KOPT-K1 (cell line): ENCODE measurements around the gene SP4.
"Not testable (repeated sequence)": the region's sequence is repeated elsewhere in the genome, so short reads cannot be mapped to it uniquely, and the experiment has no call there.

Experiments used
- H3K27ac ChIP-seq: fragments of 200-600 bp; sonication (generic); 2 replicates; pipeline ENCODE4 v1.5.1; 2016; ENCODE audit warnings: antibody characterized with exemption, mild to moderate bottlenecking, low read depth, low read length; ENCODE audit not compliant: poor library complexity, severe bottlenecking
- H3K36me3 ChIP-seq: fragments of 200-600 bp; sonication (generic); 2 replicates; pipeline ENCODE4 v1.5.1; 2017; ENCODE audit warnings: antibody characterized with exemption, mild to moderate bottlenecking, low read length, moderate library complexity; ENCODE audit not compliant: insufficient read depth
- H3K9me3 ChIP-seq: fragments of 200-600 bp; sonication (generic); 2 replicates; pipeline ENCODE4 v1.5.1; 2017; ENCODE audit warnings: antibody characterized with exemption, low read length, mild to moderate bottlenecking; ENCODE audit not compliant: insufficient read depth, poor library complexity, severe bottlenecking

SP4 gene

DNA sequence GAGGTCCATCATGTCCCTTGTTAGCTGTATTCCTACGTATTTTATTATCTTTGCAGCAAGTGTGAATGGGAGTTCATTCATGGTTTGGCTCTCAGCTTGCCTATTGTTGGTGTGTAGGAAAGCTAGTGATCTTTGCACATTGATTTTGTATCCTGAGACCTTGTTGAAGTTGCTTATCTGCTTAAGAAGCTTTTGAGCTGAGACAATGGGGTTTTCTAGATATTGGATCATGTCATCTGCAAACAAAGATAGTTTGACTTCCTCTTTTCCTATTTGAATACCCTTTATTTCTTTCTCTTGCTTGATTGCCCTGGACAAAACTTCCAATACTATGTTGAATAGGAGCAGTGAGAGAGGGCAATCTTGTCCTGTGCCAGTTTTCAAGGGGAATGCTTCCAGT is 104.6 kb downstream of the SP4 start:
- not testable (repeated sequence) for H3K36me3 ChIP-seq, H3K27ac ChIP-seq, H3K9me3 ChIP-seq

DNA sequence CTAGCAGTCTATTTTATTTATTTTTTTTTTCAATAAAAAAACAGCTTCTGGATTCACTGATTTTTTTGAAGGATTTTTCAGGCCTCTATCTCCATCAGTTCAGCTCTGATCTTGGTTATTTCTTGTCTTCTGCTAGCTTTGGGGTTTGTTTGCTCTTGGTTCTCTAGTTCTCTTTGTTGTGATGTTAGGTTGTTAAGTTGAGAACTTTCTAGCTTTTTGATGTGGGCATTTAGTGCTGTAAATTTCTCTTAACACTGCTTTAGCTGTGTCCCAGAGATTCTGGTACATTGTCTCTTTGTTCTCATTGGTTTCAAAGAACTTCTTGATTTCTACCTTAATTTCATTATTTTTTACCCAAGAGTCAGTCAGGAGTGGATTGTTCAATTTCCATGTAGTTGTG is 105.8 kb downstream of the SP4 start:
- not testable (repeated sequence) for H3K27ac ChIP-seq, H3K36me3 ChIP-seq, H3K9me3 ChIP-seq

DNA sequence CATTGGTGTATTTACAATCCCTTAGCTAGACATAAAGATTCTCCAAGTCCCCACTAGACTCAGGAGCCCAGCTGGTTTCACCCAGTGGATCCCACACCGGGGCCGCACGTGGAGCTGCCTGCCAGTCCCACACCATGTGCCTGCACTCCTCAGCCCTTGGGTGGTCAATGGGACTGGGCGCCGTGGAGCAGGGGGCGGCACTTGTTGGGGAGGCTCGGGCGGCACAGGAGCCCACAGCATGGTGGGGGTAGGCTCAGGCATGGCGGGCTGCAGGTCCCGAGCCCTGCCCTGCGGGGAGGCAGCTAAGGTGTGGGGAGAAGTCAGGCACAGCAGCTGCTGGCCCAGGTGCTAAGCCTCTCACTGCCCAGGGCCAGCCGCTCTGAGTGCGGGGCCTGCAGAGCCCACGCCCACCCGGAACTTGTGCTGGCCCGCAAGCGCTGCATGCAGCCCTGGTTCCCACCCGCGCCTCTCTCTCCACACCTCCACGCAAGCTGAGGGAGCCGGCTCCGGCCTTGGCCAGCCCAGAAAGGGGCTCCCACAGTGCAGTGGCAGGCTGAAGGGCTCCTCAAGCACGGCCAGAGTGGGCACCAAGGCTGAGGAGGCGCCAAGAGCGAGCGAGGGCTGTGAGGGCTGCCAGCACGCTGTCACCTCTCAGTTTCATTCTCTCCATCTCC is 108.7 kb downstream of the SP4 start:
- not testable (repeated sequence) for H3K36me3 ChIP-seq, H3K27ac ChIP-seq, H3K9me3 ChIP-seq

DNA sequence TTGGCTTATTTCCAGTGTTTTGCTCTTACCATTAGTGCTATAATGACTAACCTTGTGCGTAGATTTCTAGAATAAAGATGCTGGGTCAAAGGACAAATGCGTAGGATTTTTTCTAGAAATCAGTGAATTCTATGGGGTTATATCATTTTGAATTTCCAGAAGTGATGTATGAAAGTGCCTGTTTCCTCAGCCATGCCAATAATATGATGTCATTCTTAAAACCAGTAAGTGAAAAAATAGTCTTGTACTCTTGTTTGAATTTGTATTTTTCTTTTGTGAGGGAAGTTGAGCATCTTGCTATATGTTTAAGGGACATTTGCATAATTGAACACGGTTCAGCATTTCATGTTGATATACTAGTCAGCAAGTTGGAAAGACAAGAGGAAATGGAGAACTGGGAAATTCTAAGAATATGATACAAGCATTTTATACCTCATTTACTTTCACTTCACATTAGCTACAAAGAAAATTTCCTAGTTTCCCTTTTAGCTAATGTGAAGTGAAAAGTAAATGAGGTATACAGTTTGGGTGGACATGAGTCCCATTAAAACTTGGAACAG is 111.1 kb downstream of the SP4 start:
- H3K36me3 ChIP-seq: no peaks in the 10 kb centered on the region
- H3K9me3 ChIP-seq: peaks cover 14% of the 10 kb centered on the region
- H3K27ac ChIP-seq: no peak overlapping the region

DNA sequence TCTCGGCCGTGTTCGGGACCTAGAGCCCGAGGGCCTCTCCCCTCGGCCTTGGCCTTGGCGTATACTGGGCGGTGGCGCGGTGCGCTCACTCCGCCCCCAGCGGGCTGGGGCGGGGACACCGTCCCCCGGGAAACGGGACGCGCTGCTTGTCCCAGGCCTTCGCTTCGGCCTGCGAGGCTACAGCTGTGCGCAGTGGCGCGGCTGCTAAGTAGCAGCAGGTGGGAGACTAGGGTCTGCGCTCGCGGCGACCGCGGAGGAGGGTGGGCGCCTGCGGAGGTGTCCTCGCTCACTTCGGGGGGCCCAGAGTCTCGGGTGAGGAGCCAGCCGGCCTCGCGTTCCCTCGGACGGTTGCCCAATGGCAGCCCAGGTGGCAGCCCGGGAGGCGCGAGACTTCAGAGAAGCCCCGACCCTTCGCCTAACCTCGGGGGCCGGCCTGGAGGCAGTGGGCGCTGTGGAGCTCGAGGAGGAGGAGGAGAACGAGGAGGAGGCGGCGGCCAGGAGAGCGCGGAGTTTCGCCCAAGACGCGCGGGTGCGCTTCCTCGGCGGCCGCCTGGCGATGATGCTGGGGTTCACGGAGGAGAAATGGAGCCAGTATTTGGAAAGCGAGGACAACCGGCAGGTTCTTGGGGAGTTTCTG is 115.1 kb downstream of the SP4 start, which contains the start of gene DNAH11:
Gene DNAH11 (plus strand): TSS at position 149 of the 637 bp plus-strand sequence. CDS start 207 bp downstream, at position 356.
- H3K36me3 ChIP-seq: no peaks in the 10 kb centered on the region
- H3K9me3 ChIP-seq: peaks cover 18% of the 10 kb centered on the region
- no peak within 1 kb of the TSS for H3K27ac ChIP-seq

DNA sequence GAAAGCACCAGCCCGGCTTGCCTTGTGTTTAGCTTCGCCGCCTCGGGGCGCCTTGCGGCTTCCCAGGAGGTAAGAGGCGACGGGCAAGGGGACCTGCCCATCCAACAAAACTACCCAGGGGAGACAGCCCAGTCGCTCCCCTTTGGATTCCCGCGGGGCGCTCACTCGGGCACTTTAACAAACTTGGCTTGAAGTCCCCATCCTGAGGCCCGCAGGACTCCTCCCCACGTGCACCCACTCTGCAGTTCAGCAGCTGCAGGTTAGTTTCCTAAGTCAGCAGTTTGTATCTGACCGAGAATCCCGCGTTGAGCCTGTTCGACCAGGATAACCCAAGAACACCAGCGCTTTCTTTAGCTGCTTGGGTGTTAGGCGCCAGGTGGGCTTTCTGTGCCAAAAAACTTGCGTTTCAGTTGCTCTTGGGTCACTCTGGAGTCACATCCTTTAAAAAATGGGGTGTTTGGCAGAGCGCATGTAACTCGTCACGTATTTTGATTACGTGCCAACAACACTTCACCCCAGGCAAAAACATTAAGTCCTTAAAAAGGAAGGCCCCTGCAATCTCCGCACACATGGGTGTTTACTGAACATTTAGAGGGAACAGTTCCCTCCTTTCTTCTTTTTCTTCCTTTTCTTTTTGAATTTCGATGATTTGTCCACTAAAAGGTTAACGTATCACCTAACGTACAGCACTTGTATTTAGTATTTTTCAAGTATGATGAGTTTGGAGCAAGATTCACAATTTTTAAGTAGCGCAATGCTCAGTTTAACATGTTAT is 115.8 kb downstream of the SP4 start:
- Histone ChIP-seq H3K9me3 (peaks cover 18% of the 10 kb centered on the region), H3K36me3 (no peaks in the 10 kb centered on the region), H3K27ac (no peak overlapping the region)

DNA sequence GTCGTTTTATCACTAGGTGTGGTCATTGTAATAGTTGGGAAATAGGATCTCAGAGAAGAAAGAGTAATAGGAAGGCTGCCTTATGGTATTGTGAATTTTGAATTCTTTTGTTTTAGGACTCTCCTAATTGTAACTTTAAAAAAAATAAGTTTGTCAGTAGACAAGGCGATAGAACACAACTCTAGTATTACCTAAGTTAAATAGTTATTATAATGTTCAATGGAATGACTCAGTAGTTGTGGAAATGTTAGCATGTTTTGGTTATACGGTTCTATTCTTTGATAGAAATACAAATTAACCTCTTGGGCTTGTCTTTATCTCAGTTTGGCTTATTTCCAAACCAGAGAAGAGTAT is 116.4 kb downstream of the SP4 start:
- H3K36me3 ChIP-seq: no peaks in the 10 kb centered on the region
- H3K9me3 ChIP-seq: peaks cover 18% of the 10 kb centered on the region
- no peak overlapping the region for H3K27ac ChIP-seq

DNA sequence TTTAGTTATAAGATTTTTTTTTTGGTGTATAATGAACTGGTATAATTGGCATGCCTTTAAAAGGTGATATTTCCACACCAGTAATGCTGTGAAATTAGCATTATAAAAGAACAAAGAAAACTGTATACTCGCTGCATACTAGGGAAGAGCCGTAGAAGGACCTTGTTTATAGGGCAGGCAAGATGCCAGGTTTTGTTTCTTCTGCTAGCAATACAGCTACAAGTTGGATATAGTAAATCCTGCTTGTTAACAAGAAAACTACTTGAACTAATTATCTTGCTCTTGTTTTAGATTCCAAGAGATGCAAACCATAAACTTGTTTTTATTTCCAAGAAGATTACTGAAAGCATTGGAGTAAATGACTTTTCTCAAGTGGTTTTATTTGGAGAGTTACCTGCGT is 116.8 kb downstream of the SP4 start:
- no peak overlapping the region for H3K27ac ChIP-seq
- peaks cover 18% of the 10 kb centered on the region for H3K9me3 ChIP-seq
- no peaks in the 10 kb centered on the region for H3K36me3 ChIP-seq

DNA sequence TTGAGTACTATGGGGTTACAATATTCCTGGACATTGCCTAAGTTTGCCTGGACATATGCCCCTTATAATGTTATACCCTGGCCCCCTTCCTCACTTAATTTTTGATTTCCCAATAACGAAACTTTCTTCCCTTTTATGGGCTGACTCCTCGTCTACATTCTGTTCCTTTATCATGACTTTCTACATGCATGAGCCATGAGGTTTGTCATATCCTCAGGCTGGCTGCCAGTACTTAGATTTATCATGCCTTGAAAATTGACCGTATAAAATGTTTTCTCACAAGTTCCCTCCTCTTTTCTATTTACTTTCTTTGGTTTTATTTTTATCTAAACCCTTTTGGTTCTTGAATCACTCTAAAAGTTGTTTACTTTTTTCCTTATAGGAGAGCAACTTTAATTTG is 119.6 kb downstream of the SP4 start:
- Histone ChIP-seq H3K36me3 (no peaks in the 10 kb centered on the region), H3K9me3 (peaks cover 17% of the 10 kb centered on the region), H3K27ac (no peak overlapping the region)

DNA sequence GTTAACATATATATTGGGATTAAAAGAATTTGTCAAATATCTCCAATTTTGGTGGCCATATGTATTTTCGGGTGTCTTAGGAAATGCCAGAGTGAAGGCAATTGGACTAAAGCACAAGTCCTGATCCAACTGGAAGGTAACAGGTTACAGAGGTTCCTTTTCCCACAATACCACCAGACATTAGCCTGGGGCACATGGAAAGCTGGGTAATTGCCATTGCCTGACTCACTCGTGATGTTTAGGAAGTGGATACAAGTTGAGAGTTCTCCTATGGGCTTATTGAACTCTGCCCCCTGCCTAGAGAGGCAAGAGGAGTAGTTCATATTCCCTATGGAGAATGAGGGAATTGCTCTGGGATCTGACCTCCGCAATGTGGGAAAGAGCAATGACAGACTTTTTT is 120.6 kb downstream of the SP4 start:
- Histone ChIP-seq H3K36me3 (no peaks in the 10 kb centered on the region), H3K27ac (no peak overlapping the region), H3K9me3 (peaks cover 7% of the 10 kb centered on the region)

DNA sequence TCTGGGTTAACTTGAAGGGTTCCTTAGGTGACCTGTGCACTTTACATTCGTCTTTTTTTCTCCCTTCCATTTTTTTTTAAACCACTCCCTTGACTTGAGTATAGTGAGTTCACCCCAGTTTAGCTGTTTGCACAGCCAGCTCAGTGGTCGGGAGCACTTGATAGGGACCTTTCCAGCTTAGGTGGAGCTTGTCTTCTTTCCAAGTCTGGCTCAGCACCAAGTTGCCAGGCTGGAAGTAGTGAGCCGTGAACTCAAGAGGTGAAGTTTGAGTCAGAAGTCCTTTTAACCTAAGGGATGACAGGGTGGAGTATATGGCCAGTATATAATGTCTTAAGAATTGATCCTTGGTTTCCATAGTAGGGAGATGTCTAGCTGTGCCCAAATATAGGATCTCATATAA is 122.2 kb downstream of the SP4 start:
- Histone ChIP-seq H3K27ac (no peak overlapping the region), H3K36me3 (no peaks in the 10 kb centered on the region), H3K9me3 (peaks cover 4% of the 10 kb centered on the region)

DNA sequence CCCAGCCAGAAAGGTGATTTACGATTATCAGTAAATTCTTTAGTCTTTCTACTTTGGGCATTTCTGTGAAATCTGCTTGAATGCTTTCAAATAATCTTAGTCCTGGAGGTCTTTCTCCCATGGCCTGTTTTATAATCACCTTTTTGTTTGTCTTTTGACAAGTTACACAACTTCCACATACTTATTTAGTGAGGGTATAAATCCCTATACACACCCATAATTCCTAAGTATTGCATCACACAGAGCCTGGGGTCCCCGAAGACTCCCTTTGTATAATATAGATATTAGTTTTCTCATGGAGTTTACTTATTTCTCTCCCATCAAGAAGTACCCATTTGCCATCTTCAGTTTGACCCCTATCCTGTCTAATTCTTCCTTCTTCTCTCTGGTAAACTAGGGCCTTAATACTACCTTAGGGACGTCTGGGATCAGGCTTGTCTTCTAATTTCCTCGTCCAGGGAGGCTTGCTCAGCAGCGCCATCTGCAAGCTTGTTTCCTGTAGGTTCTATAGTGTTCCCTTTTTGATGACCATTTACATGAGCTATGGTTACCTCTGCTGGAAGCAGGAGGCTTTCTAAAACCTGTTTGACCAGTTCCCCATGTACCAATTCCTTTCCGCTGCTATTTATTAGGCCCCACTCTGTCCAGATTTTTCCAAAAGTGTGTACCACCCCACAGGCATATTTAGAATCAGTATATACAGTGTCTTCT is 123.1 kb downstream of the SP4 start:
- Histone ChIP-seq H3K36me3 (no peaks in the 10 kb centered on the region), H3K27ac (no peak overlapping the region), H3K9me3 (peaks cover 6% of the 10 kb centered on the region)

DNA sequence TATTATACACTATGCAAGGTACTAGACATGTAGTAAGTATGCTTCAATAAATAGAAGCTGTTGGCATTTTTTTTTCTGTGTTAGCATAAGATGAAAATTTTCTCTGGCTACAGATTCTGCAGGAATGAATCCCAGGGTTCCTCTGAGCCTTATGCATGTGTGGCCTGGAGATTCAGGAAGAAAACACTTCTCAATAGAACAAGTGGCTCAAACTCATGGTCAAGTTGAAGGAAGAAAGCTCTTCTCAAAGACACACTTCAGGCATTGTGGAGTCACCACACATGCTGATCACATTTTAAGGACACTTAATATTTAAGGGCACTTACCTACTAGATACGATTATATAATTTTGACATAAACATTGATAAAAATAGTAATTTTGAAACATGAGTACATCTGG is 134.5 kb downstream of the SP4 start:
- Histone ChIP-seq H3K9me3 (no peaks in the 10 kb centered on the region), H3K36me3 (no peaks in the 10 kb centered on the region)

More for the DNA sequence above, 134.5 kb downstream of the SP4 start:
- no peak overlapping the region for H3K27ac ChIP-seq
